Activated B cell treated with CpG ODN at 0.5 μM for 24 hours (primary cell): Measurements from ENCODE around the gene ZFYVE9. TPM values are rescaled to one million over a fixed set of nuclear protein-coding genes. Genes with fewer than 3 reads are reported as not detected.
"Not testable (repeated sequence)": the region's sequence is repeated elsewhere in the genome, so short reads cannot be mapped to it uniquely, and the experiment has no call there.

Experiments
- ATAC-seq: fragments of 200-7000 bp; cut with Tn5 transposase; one replicate; pipeline ENCODE4 v1.10.0; 2021; ENCODE audit warnings: low read depth, mild to moderate bottlenecking, moderate library complexity
- CTCF ChIA-PET: fragments of 350-600 bp; sonication (Branson Sonifier 250); formaldehyde crosslinking; loops from one replicate; lab custom pipeline; 2021; ENCODE audit warnings: antibody characterized with exemption; lab: Charles Lee
- POLR2A ChIA-PET: fragments of 350-600 bp; sonication (Branson Sonifier 250); formaldehyde crosslinking; loops from one replicate; lab custom pipeline; 2021; ENCODE audit warnings: antibody characterized with exemption; lab: Charles Lee
- DNase-seq: peaks from one replicate; pipeline ENCODE4 v3.0.0; 2022
- H3K27ac Mint-ChIP-seq: one replicate; pipeline ENCODE4 v1.8.0; 2020; ENCODE audit warnings: mixed read lengths
- H3K27me3 Mint-ChIP-seq: one replicate; pipeline ENCODE4 v1.8.0; 2021; ENCODE audit warnings: mixed read lengths
- H3K36me3 Mint-ChIP-seq: one replicate; pipeline ENCODE4 v1.8.0; 2021; ENCODE audit warnings: low read depth, mixed read lengths
- H3K4me1 Mint-ChIP-seq: one replicate; pipeline ENCODE4 v1.8.0; 2021; ENCODE audit warnings: mixed read lengths
- H3K4me3 Mint-ChIP-seq: one replicate; pipeline ENCODE4 v1.8.0; 2020; ENCODE audit warnings: mild to moderate bottlenecking, mixed read lengths
- H3K9me3 Mint-ChIP-seq: one replicate; pipeline ENCODE4 v1.8.0; 2020; ENCODE audit warnings: mixed read lengths
- intact Hi-C: fragments of 100-400 bp; cut with micrococcal nuclease; formaldehyde crosslinking; loops from one replicate; pipeline ENCODE4 v1.15.1; 2024
- total RNA-seq: library from RNA; stranded (reverse); gene quantifications from 2 replicates; pipeline ENCODE4 v1.2.3, GENCODE V29; 2022
- TF ChIP-seq, protein P1 (sequence below): fragments of 200-600 bp; IDR thresholded peaks from one replicate; pipeline ENCODE4 v1.8.0; 2022; ENCODE audit warnings: antibody characterized with exemption, mild to moderate bottlenecking

ZFYVE9 gene, protein sequence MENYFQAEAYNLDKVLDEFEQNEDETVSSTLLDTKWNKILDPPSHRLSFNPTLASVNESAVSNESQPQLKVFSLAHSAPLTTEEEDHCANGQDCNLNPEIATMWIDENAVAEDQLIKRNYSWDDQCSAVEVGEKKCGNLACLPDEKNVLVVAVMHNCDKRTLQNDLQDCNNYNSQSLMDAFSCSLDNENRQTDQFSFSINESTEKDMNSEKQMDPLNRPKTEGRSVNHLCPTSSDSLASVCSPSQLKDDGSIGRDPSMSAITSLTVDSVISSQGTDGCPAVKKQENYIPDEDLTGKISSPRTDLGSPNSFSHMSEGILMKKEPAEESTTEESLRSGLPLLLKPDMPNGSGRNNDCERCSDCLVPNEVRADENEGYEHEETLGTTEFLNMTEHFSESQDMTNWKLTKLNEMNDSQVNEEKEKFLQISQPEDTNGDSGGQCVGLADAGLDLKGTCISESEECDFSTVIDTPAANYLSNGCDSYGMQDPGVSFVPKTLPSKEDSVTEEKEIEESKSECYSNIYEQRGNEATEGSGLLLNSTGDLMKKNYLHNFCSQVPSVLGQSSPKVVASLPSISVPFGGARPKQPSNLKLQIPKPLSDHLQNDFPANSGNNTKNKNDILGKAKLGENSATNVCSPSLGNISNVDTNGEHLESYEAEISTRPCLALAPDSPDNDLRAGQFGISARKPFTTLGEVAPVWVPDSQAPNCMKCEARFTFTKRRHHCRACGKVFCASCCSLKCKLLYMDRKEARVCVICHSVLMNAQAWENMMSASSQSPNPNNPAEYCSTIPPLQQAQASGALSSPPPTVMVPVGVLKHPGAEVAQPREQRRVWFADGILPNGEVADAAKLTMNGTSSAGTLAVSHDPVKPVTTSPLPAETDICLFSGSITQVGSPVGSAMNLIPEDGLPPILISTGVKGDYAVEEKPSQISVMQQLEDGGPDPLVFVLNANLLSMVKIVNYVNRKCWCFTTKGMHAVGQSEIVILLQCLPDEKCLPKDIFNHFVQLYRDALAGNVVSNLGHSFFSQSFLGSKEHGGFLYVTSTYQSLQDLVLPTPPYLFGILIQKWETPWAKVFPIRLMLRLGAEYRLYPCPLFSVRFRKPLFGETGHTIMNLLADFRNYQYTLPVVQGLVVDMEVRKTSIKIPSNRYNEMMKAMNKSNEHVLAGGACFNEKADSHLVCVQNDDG (N-terminal part only)
- 3.2 and 3.3 TPM in 2 replicates for total RNA-seq

DNA sequence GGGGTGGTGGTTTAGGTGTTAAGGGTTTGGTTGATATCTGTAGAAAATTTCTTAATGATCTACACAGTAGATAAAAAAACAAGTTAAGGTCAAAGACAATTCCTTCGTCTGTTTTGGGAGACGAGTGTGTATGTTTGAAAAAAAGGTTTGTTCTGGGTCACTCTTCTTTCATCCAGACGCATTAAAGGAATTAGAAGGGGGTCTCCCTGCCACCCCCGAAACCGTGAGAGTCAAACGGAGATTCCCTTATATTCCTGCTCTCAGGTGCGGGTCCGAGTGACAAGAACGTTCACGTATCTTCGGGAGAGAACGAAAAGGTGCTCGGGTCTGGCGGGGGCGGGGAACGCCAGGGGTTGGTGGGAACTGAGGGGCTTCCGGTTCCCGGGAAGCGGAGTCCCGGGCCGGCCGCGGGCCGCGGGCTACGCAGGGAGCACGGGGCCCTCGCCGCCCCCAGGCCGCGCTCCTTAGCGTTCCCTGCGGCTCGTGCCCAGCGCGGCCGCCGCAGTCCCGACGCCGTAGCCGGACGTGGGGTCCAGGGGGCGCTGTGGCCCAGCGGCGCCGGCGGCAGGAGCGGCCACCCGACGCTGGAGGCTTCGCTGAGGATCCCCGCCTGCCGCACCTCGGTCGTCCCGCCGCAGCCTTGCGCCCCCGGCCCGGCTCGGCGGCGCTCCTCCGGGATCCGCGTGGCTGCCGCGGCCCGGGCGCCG is at the start of gene ZFYVE9:
ZFYVE9 (plus strand) TSS at position 577 of the 707 bp plus-strand sequence. CDS start 91,118 bp downstream, outside the sequence.
- POLR2A ChIA-PET: no interaction called here
- H3K27me3 Mint-ChIP-seq: peaks cover 18% of the 10 kb centered on the region
- H3K27ac Mint-ChIP-seq: peak within 1 kb of the TSS; percentile 9
- no peaks in the 10 kb centered on the region for H3K9me3 Mint-ChIP-seq
- H3K4me1 Mint-ChIP-seq: peaks cover 28% of the 10 kb centered on the region
- peak within 1 kb of the TSS; percentile 81 for H3K4me3 Mint-ChIP-seq
- intact Hi-C loops: loop anchor here (1.0 to 10.0 kb wide), 8 partner anchors 85 to 585 kb away; partner anchors contain the start of genes BTF3L4, CC2D1B, ORC1 and PRPF38A
- TF ChIP-seq, protein P1, sequence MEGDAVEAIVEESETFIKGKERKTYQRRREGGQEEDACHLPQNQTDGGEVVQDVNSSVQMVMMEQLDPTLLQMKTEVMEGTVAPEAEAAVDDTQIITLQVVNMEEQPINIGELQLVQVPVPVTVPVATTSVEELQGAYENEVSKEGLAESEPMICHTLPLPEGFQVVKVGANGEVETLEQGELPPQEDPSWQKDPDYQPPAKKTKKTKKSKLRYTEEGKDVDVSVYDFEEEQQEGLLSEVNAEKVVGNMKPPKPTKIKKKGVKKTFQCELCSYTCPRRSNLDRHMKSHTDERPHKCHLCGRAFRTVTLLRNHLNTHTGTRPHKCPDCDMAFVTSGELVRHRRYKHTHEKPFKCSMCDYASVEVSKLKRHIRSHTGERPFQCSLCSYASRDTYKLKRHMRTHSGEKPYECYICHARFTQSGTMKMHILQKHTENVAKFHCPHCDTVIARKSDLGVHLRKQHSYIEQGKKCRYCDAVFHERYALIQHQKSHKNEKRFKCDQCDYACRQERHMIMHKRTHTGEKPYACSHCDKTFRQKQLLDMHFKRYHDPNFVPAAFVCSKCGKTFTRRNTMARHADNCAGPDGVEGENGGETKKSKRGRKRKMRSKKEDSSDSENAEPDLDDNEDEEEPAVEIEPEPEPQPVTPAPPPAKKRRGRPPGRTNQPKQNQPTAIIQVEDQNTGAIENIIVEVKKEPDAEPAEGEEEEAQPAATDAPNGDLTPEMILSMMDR: no peak
- ATAC-seq: peak; percentile 84
- CTCF ChIA-PET: interaction anchor here (1.4 kb wide), 1 partner anchor 152 kb away, joined by 3 read pairs; no protein-coding TSS in a partner anchor
- DNase-seq: peak; percentile 77
- H3K36me3 Mint-ChIP-seq: no peaks in the 10 kb centered on the region

DNA sequence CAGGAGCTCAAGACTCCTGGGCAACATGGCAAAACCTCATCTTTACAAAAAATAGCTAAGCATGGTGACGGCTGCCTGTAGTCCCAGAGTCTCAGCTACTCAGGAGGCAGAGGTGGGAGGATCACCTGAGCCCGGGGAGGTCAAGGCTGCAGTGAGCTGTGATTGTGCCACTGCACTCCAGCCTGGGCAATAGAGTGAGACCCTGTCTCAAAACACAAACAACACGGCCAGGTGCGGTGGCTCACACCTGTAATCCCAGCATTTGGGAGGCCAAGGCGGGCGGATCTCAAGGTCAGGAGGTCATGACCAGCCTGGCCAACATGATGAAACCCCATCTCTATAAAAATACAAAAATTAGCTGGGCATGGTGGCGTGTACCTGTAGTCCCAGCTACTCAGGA is 47.6 kb upstream of the ZFYVE9 start:
- POLR2A ChIA-PET, H3K4me1 Mint-ChIP-seq, H3K27ac Mint-ChIP-seq, intact Hi-C loops, ATAC-seq, CTCF ChIA-PET, DNase-seq, H3K4me3 Mint-ChIP-seq, H3K27me3 Mint-ChIP-seq, H3K9me3 Mint-ChIP-seq: not testable (repeated sequence)
- peaks cover 16% of the 10 kb centered on the region for H3K36me3 Mint-ChIP-seq

DNA sequence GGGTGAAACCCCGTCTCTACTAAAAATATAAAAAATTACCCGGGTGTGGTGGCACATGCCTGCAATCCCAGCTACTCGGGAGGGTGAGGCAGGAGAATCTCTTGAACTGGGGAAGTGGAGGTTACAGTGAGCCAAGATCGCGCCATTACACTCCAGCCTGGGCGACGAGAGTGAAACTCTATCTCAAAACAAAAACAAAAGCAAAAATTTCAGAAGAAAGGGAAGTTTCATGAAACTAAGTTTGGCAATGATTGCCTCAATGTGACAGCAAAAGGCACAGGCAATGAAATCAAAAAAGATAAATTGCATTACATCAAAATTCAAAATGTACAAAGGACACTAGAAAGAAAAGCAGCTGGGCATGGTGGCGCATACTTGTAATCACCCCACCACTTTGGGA is 45.7 kb upstream of the ZFYVE9 start:
- no peak overlapping the region for H3K27ac Mint-ChIP-seq

DNA sequence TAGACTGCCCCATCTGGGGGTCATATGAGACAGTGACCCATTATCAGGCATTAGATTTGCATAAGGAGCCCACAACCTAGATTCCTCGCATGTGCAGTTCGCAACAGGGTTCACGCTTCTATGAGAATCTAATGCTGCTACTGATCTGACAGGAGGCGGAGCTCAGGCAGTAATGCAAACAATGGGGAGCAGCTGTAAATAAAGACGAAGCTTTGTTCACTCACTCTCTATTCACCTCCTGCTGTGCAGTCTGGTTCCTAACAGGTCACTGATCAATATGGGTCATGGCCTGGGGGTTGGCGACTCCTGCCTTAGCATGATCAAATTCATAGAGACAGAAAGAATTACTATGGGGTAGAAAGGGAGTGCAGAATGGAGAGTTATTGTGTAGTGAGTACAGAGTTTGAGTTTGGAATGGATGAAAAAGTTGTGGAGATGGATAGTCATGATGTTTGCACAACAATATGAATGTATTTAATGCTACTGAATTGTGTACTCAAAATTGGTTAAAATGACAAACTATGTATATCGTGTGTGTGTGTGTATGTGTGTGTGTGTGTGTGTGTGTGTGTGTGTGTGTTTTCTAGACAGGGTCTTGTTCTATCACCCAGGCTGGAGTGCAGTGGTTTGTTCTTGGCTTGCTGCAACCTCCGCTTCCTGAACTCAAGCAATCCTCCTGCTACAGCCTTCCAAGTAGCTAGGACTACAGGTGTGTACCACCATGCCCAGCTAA is 43.6 kb upstream of the ZFYVE9 start:
- ATAC-seq (no peak), DNase-seq (no peak)
- H3K4me3 Mint-ChIP-seq: no peak overlapping the region
- no peaks in the 10 kb centered on the region for H3K27me3 Mint-ChIP-seq
- H3K9me3 Mint-ChIP-seq: no peaks in the 10 kb centered on the region
- H3K27ac Mint-ChIP-seq: no peak overlapping the region
- TF ChIP-seq, protein P1: no peak
- no peaks in the 10 kb centered on the region for H3K4me1 Mint-ChIP-seq
- CTCF ChIA-PET: no interaction called here
- POLR2A ChIA-PET: interaction anchor here (0.6 kb wide), 1 partner anchor 1161 kb away, joined by 3 read pairs; no protein-coding TSS in a partner anchor
- intact Hi-C loops: no loop called here
- H3K36me3 Mint-ChIP-seq: no peaks in the 10 kb centered on the region

More for the DNA sequence above, 45.7 kb upstream of the ZFYVE9 start:
- TF ChIP-seq, protein P1: no peak
- no peaks in the 10 kb centered on the region for H3K4me1 Mint-ChIP-seq
- POLR2A ChIA-PET: no interaction called here
- H3K27me3 Mint-ChIP-seq: no peaks in the 10 kb centered on the region
- H3K4me3 Mint-ChIP-seq: no peak overlapping the region
- DNase-seq (no peak), ATAC-seq (no peak)
- CTCF ChIA-PET: no interaction called here
- H3K9me3 Mint-ChIP-seq: no peaks in the 10 kb centered on the region
- H3K36me3 Mint-ChIP-seq: peaks cover 4% of the 10 kb centered on the region
- intact Hi-C loops: no loop called here
